ENCODE measurements around the gene MYLK4.

The MYLK4 gene

GRCh38 chr6:2632976-2633584, 117.6 kb downstream of the MYLK4 start:
- DNase-seq (ENCODE audit: low read depth in 2 of 2): no peak

DNA sequence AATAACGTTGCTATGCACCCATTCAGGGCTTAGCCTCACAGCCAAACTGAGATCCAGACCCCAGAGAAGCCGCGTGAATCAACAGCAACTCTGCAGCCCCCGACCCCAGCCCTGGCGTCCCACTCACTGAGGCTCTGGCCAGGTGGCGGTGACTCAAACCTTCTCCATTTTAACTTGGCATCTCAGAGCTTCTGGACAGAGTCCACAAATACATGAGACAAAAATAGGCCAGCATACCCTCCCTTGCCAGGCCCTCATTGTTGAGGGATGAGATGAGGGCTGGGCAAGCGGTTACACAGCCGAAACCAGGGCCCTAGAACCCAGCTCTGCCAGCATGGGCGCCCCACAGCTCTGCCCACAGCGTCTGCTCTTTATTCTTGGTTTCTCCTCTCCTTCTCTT, 118.4 kb downstream of the MYLK4 start:
- no peak for DNase-seq (ENCODE audit: low read depth in 2 of 2)

- DNase-seq (ENCODE audit: low read depth in 2 of 2): no peak
Measured at GRCh38 chr6:2630891-2631571, 119.7 kb downstream of the MYLK4 start.

DNA sequence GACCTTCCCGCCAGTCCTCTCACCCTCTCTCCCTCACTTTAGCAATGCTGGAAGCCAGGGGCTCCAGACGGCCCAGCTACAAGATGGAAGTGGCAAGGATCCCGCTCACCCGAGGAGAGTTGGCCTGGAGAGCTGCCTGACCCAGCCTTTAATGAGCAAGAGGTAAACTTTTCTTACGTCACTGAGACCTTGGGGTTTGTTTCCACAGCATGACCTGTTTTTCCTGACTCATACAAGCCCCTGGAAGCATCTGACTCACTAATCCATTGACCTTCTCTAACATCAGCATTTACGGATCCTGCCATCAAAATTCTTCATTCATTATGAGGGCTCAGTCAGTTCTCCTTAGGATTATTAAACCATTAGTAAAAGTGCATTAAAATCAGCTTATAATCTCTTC, 120.4 kb downstream of the MYLK4 start:
- DNase-seq (ENCODE audit: low read depth in 2 of 2): no peak

- DNase-seq (ENCODE audit: low read depth in 2 of 2): no peak
Measured at GRCh38 chr6:2626401-2626800, 124.3 kb downstream of the MYLK4 start.

- DNase-seq (ENCODE audit: low read depth in 2 of 2): no peak
Measured at GRCh38 chr6:2625581-2625980, 125.1 kb downstream of the MYLK4 start.

DNA sequence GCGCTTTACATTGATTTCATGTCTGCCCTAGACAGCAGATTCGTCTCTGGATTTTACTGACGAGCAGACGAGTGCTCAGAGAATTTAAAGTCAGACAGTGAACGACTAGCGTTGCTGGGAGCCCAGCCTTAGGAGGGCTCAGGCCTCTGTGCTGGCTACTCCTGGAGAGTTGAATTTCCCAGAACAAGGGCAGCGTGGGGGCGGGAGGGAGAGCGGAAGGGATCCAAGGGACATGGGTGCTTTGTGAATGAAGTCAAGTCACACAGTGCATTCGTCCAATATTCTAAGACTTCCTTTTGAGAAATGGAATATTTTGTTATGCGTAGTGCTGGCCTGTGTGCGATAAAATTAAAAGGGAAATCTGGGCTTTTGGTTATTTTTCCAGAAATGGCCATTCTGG, 126.5 kb downstream of the MYLK4 start:
- DNase-seq (ENCODE audit: low read depth in 2 of 2): no peak

DNA sequence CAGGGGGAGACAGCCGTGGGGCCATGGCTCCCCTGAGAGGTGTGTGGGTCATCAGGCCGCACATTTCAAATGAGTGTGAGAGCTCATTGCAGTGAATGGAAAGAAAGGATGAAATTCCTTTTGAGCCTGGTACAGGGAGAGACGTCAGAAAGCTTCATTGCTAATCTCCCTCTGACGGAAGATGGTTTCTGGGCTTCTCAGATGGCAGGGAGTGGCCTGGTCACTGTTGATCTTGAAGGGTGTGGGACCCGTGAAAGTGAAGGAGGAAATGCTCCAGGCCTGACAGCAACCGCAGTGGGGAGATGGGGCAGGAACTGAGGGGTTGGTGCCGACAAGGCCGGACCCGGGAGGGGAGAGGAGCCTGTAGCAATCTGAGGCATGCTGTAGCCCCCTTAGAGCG, 127.4 kb downstream of the MYLK4 start:
- DNase-seq (ENCODE audit: low read depth in 2 of 2): no peak

DNA sequence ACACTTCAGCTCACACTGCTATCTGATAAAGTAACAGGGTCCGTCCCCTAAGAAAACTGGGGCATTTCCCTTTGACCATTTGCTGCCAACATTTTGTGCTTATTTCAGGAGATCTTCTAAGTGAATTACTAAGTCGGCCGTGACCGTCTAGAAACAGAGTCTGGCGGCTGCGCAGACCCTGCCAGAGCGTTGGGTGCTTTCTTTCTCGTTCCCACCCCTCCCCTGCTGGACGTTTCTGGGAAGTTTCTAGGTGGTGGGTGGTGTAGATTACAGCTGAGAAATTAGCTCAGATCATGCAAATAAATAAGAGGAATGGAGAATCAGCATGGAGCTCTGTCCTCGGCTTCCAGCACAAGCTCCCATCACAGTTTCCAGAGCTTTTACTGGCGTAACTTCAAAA, 128.1 kb downstream of the MYLK4 start:
- DNase-seq (ENCODE audit: low read depth in 2 of 2): no peak

DNA sequence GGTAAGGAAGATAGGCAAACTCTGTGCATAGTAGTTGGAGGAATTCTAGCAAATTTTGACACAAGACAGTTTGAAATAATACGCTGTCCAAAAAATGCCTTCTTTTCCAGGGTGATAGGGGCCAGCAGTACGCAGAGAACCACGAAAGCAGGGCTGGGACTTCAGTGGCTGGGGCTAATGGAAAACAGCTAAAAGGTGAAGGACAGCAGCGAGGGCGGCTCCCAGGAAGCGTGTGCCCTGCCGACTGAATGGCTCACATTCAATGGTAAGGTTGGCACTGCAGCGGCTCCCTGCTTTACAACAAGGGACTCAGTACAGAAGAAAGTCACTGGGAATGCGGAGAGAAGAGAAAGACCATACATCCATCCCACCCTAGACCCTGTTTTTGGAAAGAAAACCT, 131.1 kb downstream of the MYLK4 start:
- no peak for DNase-seq (ENCODE audit: low read depth in 2 of 2)

DNA sequence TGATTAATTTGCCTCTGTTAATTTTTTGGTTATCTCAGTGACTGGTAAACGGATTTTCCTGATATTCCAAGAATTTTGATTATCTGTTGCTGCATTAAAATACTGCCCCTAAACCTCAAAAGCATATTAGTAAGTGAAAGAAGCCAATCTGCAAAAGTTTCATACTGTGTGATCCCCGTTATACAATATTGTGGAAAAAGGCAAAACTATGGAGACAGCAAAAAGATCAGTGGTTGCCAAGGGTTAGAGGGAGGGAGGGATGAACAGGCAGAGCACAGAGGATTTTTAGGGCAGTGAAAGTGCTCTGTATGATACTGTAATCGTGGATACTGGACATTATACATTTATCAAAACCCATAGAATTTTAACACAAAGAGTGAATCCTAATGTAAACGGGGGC, 133.0 kb downstream of the MYLK4 start:
- DNase-seq (ENCODE audit: low read depth in 2 of 2): no peak

GRCh38 chr6:2616811-2617210, 133.9 kb downstream of the MYLK4 start:
- no peak for DNase-seq (ENCODE audit: low read depth in 2 of 2)

DNA sequence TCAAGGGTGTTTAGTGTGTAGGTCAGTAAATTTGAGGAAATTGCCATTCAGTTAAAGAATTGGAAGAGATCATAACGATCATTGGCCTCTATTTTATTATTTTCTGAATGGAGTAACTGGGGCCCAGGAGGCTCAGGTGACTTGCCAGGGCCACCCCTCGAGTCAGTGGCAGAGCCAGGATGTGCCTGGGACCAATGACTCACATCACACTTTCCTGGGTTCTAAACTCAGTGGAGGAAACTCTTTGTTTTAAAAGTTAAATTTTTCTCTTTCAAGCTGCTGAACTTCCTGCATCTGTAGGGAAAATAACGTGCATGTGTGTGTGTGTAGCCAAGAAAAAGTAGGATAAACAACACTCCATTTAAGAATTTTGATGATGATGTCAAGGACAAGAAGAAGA, 135.5 kb downstream of the MYLK4 start:
- no peak for DNase-seq (ENCODE audit: low read depth in 2 of 2)

GRCh38 chr6:2614846-2615245, 135.9 kb downstream of the MYLK4 start:
- DNase-seq (ENCODE audit: low read depth in 2 of 2): no peak

- DNase-seq (ENCODE audit: low read depth in 2 of 2): no peak
Measured at GRCh38 chr6:2614155-2614554, 136.6 kb downstream of the MYLK4 start.
